Uterus (tissue), 4 donors: ENCODE results near the gene RBAK. TPM values are rescaled to one million over a fixed set of nuclear protein-coding genes. Genes with fewer than 3 reads are reported as not detected.
"Not testable (repeated sequence)": the region's sequence is repeated elsewhere in the genome, so short reads cannot be mapped to it uniquely, and the experiment has no call there.

Source experiments
- DNase-seq, 2 donors: peaks; one replicate each; pipeline ENCODE4 v3.0.0-alpha.2; 2019 to 2020
- H3K27ac ChIP-seq, 2 donors: fragments of 200-600 bp; sonication (generic); 1 replicate in 1 of 2; 2 replicates in 1 of 2; pipeline ENCODE4 v1.5.1; 2016 to 2018
- H3K27me3 ChIP-seq, 2 donors: fragments of 200-600 bp; sonication (generic); one replicate each; pipeline ENCODE4 v1.5.1; 2018 to 2019; ENCODE audit warnings: control low read depth in 1 of 2
- H3K36me3 ChIP-seq, 2 donors: fragments of 200-600 bp; sonication (generic); one replicate each; pipeline ENCODE4 v1.5.1; 2019; ENCODE audit warnings: control low read depth in 1 of 2
- H3K4me1 ChIP-seq, 2 donors: fragments of 200-600 bp; sonication (generic); one replicate each; pipeline ENCODE4 v1.5.1; 2018 to 2019; ENCODE audit warnings: control low read depth in 1 of 2
- H3K4me3 ChIP-seq, 2 donors: fragments of 200-600 bp; sonication (generic); 1 replicate in 1 of 2; 2 replicates in 1 of 2; pipeline ENCODE4 v1.5.1; 2018 to 2019; ENCODE audit warnings: mild to moderate bottlenecking in 1 of 2
- H3K9me3 ChIP-seq, 2 donors: fragments of 200-600 bp; sonication (generic); one replicate each; pipeline ENCODE4 v1.5.1; 2019; ENCODE audit warnings: control low read depth in 1 of 2
- POLR2A ChIP-seq, 2 donors: fragments of 450-650 bp; IDR thresholded peaks; one replicate each; pipeline ENCODE4 v1.6.1; 2016; ENCODE audit warnings: antibody characterized with exemption in 2 of 2, mild to moderate bottlenecking in 1 of 2, moderate library complexity in 1 of 2
- intact Hi-C: fragments of 100-400 bp; cut with DNase I; formaldehyde crosslinking; loops from one replicate; pipeline ENCODE4 v1.15.1; 2023; ENCODE audit warnings: low total_unique reads
- total RNA-seq, 4 donors: library from RNA; depleted of rRNA in 3 of 4; stranded (reverse); fragments of >200 nt in 3 of 4; gene quantifications; one replicate each; pipeline versions ENCODE4 v1.1.0 to v1.2.4, GENCODE V29; 2014 to 2023
- TF ChIP-seq, protein P1 (sequence below), 4 experiments: fragments of 200-600 bp in 2 of 4; fragments of 450-650 bp in 2 of 4; sonication (generic) in 2 of 4; IDR thresholded peaks; one replicate each; pipeline ENCODE4 v1.5.1; 2016 to 2019; ENCODE audit warnings: antibody characterized with exemption in 4 of 4, mild to moderate bottlenecking in 2 of 4, moderate library complexity in 1 of 4
- donor health status: DM: yes; HTN: yes; CAD: no.

RBAK gene
- total RNA-seq, 4 donors from 2014 or later: 2.1 to 26.9 (median 13.5) TPM

DNA sequence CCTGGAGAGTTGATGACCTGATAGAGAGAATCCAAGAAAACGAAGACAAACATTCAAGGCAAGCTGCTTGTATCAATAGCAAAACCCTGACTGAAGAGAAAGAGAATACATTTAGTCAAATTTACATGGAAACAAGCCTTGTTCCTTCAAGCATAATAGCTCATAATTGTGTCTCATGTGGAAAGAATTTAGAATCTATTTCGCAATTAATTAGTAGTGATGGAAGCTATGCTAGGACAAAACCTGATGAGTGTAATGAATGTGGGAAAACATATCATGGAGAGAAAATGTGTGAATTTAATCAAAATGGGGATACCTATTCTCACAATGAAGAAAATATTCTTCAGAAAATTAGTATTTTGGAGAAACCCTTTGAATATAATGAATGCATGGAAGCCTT lies 18.0 kb downstream of the RBAK start:
- no peak overlapping the region for H3K27ac ChIP-seq
- H3K4me3 ChIP-seq: no peak overlapping the region
- TF ChIP-seq, protein P1, sequence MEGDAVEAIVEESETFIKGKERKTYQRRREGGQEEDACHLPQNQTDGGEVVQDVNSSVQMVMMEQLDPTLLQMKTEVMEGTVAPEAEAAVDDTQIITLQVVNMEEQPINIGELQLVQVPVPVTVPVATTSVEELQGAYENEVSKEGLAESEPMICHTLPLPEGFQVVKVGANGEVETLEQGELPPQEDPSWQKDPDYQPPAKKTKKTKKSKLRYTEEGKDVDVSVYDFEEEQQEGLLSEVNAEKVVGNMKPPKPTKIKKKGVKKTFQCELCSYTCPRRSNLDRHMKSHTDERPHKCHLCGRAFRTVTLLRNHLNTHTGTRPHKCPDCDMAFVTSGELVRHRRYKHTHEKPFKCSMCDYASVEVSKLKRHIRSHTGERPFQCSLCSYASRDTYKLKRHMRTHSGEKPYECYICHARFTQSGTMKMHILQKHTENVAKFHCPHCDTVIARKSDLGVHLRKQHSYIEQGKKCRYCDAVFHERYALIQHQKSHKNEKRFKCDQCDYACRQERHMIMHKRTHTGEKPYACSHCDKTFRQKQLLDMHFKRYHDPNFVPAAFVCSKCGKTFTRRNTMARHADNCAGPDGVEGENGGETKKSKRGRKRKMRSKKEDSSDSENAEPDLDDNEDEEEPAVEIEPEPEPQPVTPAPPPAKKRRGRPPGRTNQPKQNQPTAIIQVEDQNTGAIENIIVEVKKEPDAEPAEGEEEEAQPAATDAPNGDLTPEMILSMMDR (IDR thresholded peaks at IDR 0.05): no peak
- TF ChIP-seq POLR2A (IDR thresholded peaks at IDR 0.05): no peak
- intact Hi-C loops: no loop called here
- no peaks in the 10 kb centered on the region for H3K4me1 ChIP-seq
- H3K9me3 ChIP-seq: peaks cover 0 to 89% of the 10 kb centered on the region in 2 donors
- no peaks in the 10 kb centered on the region for H3K36me3 ChIP-seq
- no peaks in the 10 kb centered on the region for H3K27me3 ChIP-seq
- no peak for DNase-seq

DNA sequence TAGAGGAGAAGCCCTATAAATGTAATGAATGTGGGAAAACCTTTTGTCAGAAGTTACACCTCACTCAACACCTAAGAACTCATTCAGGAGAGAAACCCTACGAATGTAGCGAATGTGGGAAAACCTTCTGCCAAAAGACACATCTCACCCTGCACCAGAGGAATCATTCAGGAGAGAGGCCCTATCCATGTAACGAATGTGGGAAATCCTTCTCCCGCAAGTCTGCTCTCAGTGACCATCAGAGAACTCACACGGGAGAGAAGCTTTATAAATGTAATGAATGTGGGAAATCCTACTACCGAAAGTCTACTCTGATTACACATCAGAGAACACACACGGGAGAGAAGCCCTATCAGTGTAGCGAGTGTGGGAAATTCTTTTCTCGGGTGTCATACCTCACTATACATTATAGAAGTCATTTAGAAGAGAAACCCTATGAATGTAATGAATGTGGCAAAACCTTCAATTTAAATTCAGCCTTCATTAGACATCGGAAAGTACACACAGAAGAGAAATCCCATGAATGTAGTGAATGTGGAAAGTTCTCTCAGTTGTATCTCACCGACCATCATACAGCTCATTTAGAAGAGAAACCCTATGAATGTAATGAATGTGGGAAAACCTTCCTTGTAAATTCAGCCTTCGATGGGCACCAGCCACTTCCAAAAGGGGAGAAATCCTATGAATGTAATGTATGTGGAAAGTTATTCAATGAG lies 18.9 kb downstream of the RBAK start:
- H3K4me3 ChIP-seq: no peak overlapping the region

DNA sequence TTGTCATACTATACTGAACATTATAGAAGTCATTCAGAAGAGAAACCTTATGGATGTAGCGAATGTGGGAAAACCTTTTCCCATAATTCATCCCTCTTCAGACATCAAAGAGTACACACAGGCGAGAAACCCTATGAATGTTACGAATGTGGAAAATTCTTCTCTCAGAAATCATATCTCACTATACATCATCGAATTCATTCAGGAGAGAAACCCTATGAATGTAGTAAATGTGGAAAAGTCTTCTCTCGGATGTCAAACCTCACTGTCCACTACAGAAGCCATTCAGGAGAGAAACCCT lies 19.4 kb downstream of the RBAK start:
- no peak for DNase-seq
- peaks cover 0 to 92% of the 10 kb centered on the region in 2 donors for H3K9me3 ChIP-seq

More for the DNA sequence above, 18.9 kb downstream of the RBAK start:
- H3K9me3 ChIP-seq: peaks cover 0 to 93% of the 10 kb centered on the region in 2 donors
- intact Hi-C loops: no loop called here
- no peak for DNase-seq
- H3K27ac ChIP-seq: no peak overlapping the region
- H3K4me1 ChIP-seq: no peaks in the 10 kb centered on the region
- H3K36me3 ChIP-seq: no peaks in the 10 kb centered on the region
- H3K27me3 ChIP-seq: no peaks in the 10 kb centered on the region
- TF ChIP-seq POLR2A (IDR thresholded peaks at IDR 0.05): no peak
- TF ChIP-seq, protein P1 (IDR thresholded peaks at IDR 0.05): no peak

DNA sequence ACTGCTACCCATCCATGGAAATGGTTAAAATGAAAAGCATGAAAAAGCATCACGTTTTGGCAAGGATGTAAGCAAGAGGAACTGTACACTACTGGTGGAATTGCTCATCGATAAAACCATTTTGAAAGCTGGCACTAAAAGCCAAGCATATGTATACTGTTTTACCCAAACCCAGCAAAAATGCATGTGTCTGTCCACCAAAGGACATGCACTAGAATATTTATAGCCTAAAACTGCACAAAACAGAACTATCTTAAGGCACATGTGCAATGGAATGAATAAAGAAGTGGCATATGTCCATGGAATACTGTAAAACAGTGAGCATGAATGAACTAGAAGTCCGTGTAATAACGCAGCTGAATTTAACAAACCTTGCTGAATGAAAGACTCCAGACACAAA lies 22.9 kb downstream of the RBAK start:
- intact Hi-C loops: no loop called here
- Histone ChIP-seq H3K9me3 (peaks cover 0 to 71% of the 10 kb centered on the region in 2 donors), H3K27me3 (no peaks in the 10 kb centered on the region), H3K27ac (no peak overlapping the region), H3K4me1 (no peaks in the 10 kb centered on the region), H3K4me3 (no peak overlapping the region), H3K36me3 (no peaks in the 10 kb centered on the region)
- TF ChIP-seq POLR2A (IDR thresholded peaks at IDR 0.05): no peak
- TF ChIP-seq, protein P1 (IDR thresholded peaks at IDR 0.05): no peak
- DNase-seq: no peak

More for the DNA sequence above, 19.4 kb downstream of the RBAK start:
- no peak overlapping the region for H3K27ac ChIP-seq
- no peaks in the 10 kb centered on the region for H3K27me3 ChIP-seq
- intact Hi-C loops: no loop called here
- H3K4me3 ChIP-seq: no peak overlapping the region
- no peaks in the 10 kb centered on the region for H3K36me3 ChIP-seq
- TF ChIP-seq, protein P1 (IDR thresholded peaks at IDR 0.05): no peak
- no peak for TF ChIP-seq POLR2A (IDR thresholded peaks at IDR 0.05)
- no peaks in the 10 kb centered on the region for H3K4me1 ChIP-seq

DNA sequence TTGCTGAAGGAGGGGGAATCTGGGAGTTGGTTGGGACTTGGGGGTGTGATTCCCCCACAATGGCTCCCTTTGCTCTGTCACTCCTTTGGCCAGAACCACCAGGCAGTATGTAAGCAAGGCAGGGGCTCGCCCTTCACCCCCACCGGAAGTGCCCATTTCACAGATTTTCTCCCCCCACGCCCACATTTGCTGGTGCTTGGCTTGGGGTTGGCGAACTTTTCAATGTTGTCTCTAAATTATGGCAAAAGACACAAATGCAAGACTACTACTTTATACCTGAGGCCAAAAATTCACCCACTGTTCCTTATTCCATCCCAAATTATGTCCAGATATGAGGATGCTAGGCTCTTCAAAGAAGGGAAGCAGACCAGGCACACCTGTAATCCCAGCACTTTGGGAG lies 24.5 kb downstream of the RBAK start:
- Histone ChIP-seq H3K36me3 (no peaks in the 10 kb centered on the region), H3K27ac (no peak overlapping the region), H3K27me3 (no peaks in the 10 kb centered on the region), H3K4me1 (no peaks in the 10 kb centered on the region), H3K9me3 (peaks cover 0 to 54% of the 10 kb centered on the region in 2 donors), H3K4me3 (no peak overlapping the region)
- DNase-seq: no peak
- intact Hi-C loops: no loop called here
- no peak for TF ChIP-seq POLR2A (IDR thresholded peaks at IDR 0.05)

DNA sequence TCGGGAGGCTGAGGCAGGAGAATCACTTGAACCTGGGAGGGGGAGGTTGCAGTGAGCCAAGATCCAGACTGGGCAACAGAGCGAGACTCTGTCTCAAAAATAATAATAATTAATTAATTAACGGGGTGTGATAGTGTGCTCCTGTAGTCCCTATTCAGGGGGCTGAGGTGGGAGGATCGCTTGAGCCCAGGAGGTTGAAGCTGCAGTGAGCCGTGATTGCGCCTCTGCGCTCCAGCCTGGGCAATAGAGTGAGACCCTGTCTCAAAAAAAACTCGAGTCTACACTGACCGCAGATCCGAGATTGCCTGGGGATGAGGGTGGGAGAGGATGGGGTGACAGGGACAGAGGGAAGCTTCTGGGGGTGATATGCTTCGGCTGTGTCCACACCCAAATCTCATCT lies 29.5 kb downstream of the RBAK start:
- H3K4me3 ChIP-seq, H3K4me1 ChIP-seq, H3K27ac ChIP-seq, DNase-seq, intact Hi-C loops, H3K27me3 ChIP-seq, H3K36me3 ChIP-seq: not testable (repeated sequence)
- H3K9me3 ChIP-seq: peaks cover 0 to 11% of the 10 kb centered on the region in 2 donors
